SK-N-SH (cell line): Measurements from ENCODE around the gene ATP11C.

Experiments used
- CTCF ChIP-seq: fragments of 200-600 bp; sonication (generic); IDR thresholded peaks from 2 replicates; pipeline ENCODE4 v1.6.1; 2017; ENCODE audit warnings: antibody characterized with exemption, mild to moderate bottlenecking, moderate library complexity
- EP300 ChIP-seq, 2 experiments: IDR thresholded peaks; 2 replicates each; pipeline versions ENCODE4 v1.4.0 to v1.6.1; 2012; ENCODE audit warnings: borderline replicate concordance in 1 of 2, low read depth in 1 of 2, low read length in 1 of 2
- FOXJ3 ChIP-seq: sonication (generic); formaldehyde crosslinking; IDR thresholded peaks from 2 replicates; pipeline ENCODE4 v1.5.1; 2020; ENCODE audit warnings: mild to moderate bottlenecking, missing genetic modification reagents
- JUND ChIP-seq: IDR thresholded peaks from 2 replicates; pipeline ENCODE4 v1.4.0; 2012
- MEF2A ChIP-seq: IDR thresholded peaks from 2 replicates; pipeline ENCODE4 v1.4.0; 2012; ENCODE audit warnings: low read depth, borderline replicate concordance
- POLR2AphosphoS5 ChIP-seq: IDR thresholded peaks from 2 replicates; pipeline ENCODE4 v1.6.1; 2012; ENCODE audit warnings: low read depth, low read length
- RCOR1 ChIP-seq: fragments of 150-350 bp; IDR thresholded peaks from 2 replicates; pipeline ENCODE4 v1.6.1; 2017; ENCODE audit warnings: antibody characterized with exemption, low read length
- REST ChIP-seq: IDR thresholded peaks from 2 replicates; pipeline ENCODE4 v1.6.1; 2012; ENCODE audit warnings: mild to moderate bottlenecking, low read depth, low read length, moderate library complexity
- SMC3 ChIP-seq: IDR thresholded peaks from 2 replicates; pipeline ENCODE4 v1.6.1; 2012; ENCODE audit warnings: low read depth, low read length, improper control_type of control experiment
- TAF1 ChIP-seq: IDR thresholded peaks from 2 replicates; pipeline ENCODE4 v1.6.1; 2012; ENCODE audit warnings: low read depth, mild to moderate bottlenecking, low read length, moderate library complexity, borderline replicate concordance
- TCF12 ChIP-seq: IDR thresholded peaks from 2 replicates; pipeline ENCODE4 v1.4.0; 2012
- TEAD4 ChIP-seq: IDR thresholded peaks from 2 replicates; pipeline ENCODE4 v1.4.0; 2012; ENCODE audit warnings: mild to moderate bottlenecking, borderline replicate concordance; ENCODE audit not compliant: insufficient read depth
- USF2 ChIP-seq: fragments of 150-350 bp; IDR thresholded peaks from 2 replicates; pipeline ENCODE4 v1.6.1; 2017; ENCODE audit warnings: antibody characterized with exemption, low read length, low read depth, borderline replicate concordance
- ZBTB33 ChIP-seq: IDR thresholded peaks from 2 replicates; pipeline ENCODE4 v1.4.0; 2012; ENCODE audit warnings: low read depth, borderline replicate concordance

GRCh38 chrX:139905743-139906142 lies 27.1 kb downstream of the ATP11C start:
- no peak for TF ChIP-seq CTCF
- TF ChIP-seq FOXJ3 (CRISPR knock-in tag): no peak
- TF ChIP-seq SMC3: no peak
- no peak for TF ChIP-seq POLR2AphosphoS5
- TF ChIP-seq MEF2A: no peak
- no peak for TF ChIP-seq USF2
- TF ChIP-seq RCOR1: no peak
- TF ChIP-seq ZBTB33: no peak
- TF ChIP-seq REST: no peak
- no peak for TF ChIP-seq EP300 (IDR thresholded peaks at IDR 0.05; ENCODE audit: borderline replicate concordance in 1 of 2, low read depth in 1 of 2, low read length in 1 of 2)
- no peak for TF ChIP-seq TAF1
- no peak for TF ChIP-seq JUND
- no peak for TF ChIP-seq TEAD4
- no peak for TF ChIP-seq TCF12
